HepG2 (cell line): ENCODE data around the gene RNASE8. TPM values are rescaled to one million over a fixed set of nuclear protein-coding genes. Genes with fewer than 3 reads are reported as not detected.

Source experiments
- AHR ChIP-seq: IDR thresholded peaks from 2 replicates; pipeline ENCODE4 v1.6.1; 2018; ENCODE audit warnings: missing genetic modification reagents, missing compliant biosample characterization
- ARID5B ChIP-seq: IDR thresholded peaks from 2 replicates; pipeline ENCODE4 v1.4.0; 2020; ENCODE audit warnings: mild to moderate bottlenecking, missing genetic modification reagents
- CEBPB ChIP-seq: IDR thresholded peaks from 2 replicates; pipeline ENCODE4 v1.6.1; 2011; ENCODE audit warnings: low read depth, low read length, improper control_type of control experiment, borderline replicate concordance
- CHD2 ChIP-seq: IDR thresholded peaks from 2 replicates; pipeline ENCODE4 v1.6.1; 2011; ENCODE audit warnings: low read depth, low read length, improper control_type of control experiment
- DZIP1 ChIP-seq: sonication (generic); formaldehyde crosslinking; IDR thresholded peaks from 2 replicates; pipeline ENCODE4 v1.5.0; 2020; ENCODE audit warnings: mild to moderate bottlenecking, missing genetic modification reagents
- ELF4 ChIP-seq: sonication (generic); formaldehyde crosslinking; IDR thresholded peaks from 2 replicates; pipeline ENCODE4 v1.5.0; 2020; ENCODE audit warnings: missing genetic modification reagents, mild to moderate bottlenecking, moderate library complexity, borderline replicate concordance
- HIVEP1 ChIP-seq: sonication (generic); formaldehyde crosslinking; IDR thresholded peaks from 2 replicates; pipeline ENCODE4 v1.4.0; 2020; ENCODE audit warnings: mild to moderate bottlenecking, missing genetic modification reagents
- MLXIP ChIP-seq: sonication (generic); formaldehyde crosslinking; IDR thresholded peaks from 2 replicates; pipeline ENCODE4 v1.9.0; 2021; ENCODE audit warnings: missing genetic modification reagents, borderline replicate concordance
- NKX3-1 ChIP-seq: sonication (generic); formaldehyde crosslinking; IDR thresholded peaks from 2 replicates; pipeline ENCODE4 v1.5.0; 2020; ENCODE audit warnings: missing genetic modification reagents
- SNAI1 ChIP-seq: sonication (generic); formaldehyde crosslinking; IDR thresholded peaks from 2 replicates; pipeline ENCODE4 v1.5.0; 2020; ENCODE audit warnings: mild to moderate bottlenecking, missing genetic modification reagents, borderline replicate concordance
- ZFP1 ChIP-seq: IDR thresholded peaks from 2 replicates; pipeline ENCODE4 v1.6.1; 2016
- ZNF280D ChIP-seq: sonication (generic); formaldehyde crosslinking; IDR thresholded peaks from 2 replicates; pipeline ENCODE4 v1.5.1; 2020; ENCODE audit warnings: mild to moderate bottlenecking, missing genetic modification reagents
- ZNF501 ChIP-seq: sonication (generic); formaldehyde crosslinking; IDR thresholded peaks from 2 replicates; pipeline ENCODE4 v1.5.1; 2020; ENCODE audit warnings: mild to moderate bottlenecking, moderate library complexity, missing genetic modification reagents
- ZNF547 ChIP-seq: sonication (generic); formaldehyde crosslinking; IDR thresholded peaks from 2 replicates; pipeline ENCODE4 v1.5.1; 2020; ENCODE audit warnings: mild to moderate bottlenecking, missing genetic modification reagents
- ZNF792 ChIP-seq: IDR thresholded peaks from 2 replicates; pipeline ENCODE4 v1.6.1; 2016
- ZZZ3 ChIP-seq: sonication (generic); formaldehyde crosslinking; IDR thresholded peaks from 2 replicates; pipeline ENCODE4 v1.4.0; 2020; ENCODE audit warnings: missing genetic modification reagents, mild to moderate bottlenecking, borderline replicate concordance
- polyA plus RNA-seq, 8 experiments: library from polyadenylated mRNA; depleted of rRNA in 3 of 8; stranded (reverse) in 7 of 8; unstranded in 1 of 8; fragments of >200 nt; fragmentation: Illumina TruSeq in 4 of 8; extraction: Trizol in 4 of 8; gene quantifications; 2 replicates each; pipeline versions ENCODE4 v1.2.1 to v1.2.3, GENCODE V29; 2011 to 2016; ENCODE audit warnings: low read depth in 4 of 8, missing spikeins in 1 of 8, mixed read lengths in 1 of 8; ENCODE audit not compliant: insufficient read depth in 1 of 8
- total RNA-seq, 5 experiments: library from RNA; depleted of rRNA; stranded (reverse); fragments of >200 nt; fragmentation: Illumina TruSeq; extraction: Trizol; gene quantifications; 2 replicates each; pipeline ENCODE4 v1.2.3, GENCODE V29; 2016; ENCODE audit warnings: low read depth in 1 of 5

Gene RNASE8
- total and polyA plus RNA-seq, 2 of the 13 experiments (the other 11 are each of a cell fraction or from before 2014, with no cell fraction given): not detected

GRCh38 chr14:21092273-21093011, 34.8 kb downstream of the RNASE8 start (continued):
- TF ChIP-seq ZZZ3 (CRISPR knock-in tag) (peak; percentile 77; the same call in 1 of the 2 replicates), CHD2 (peak; percentile 30), ZNF792 (CRISPR knock-in tag) (peak; percentile 98), ZNF280D (CRISPR knock-in tag) (peak; percentile 80), MLXIP (CRISPR knock-in tag) (no peak), HIVEP1 (CRISPR knock-in tag) (peak; percentile 73), ZFP1 (CRISPR knock-in tag) (peak; percentile 69; the same call in 1 of the 2 replicates), DZIP1 (CRISPR knock-in tag) (peak; percentile 58; the same call in 1 of the 2 replicates), ARID5B (CRISPR knock-in tag) (peak; percentile 77), ZNF547 (CRISPR knock-in tag) (peak; percentile 90), SNAI1 (CRISPR knock-in tag) (no peak), ELF4 (CRISPR knock-in tag) (no peak), ZNF501 (CRISPR knock-in tag) (peak; percentile 63; the same call in 1 of the 2 replicates), CEBPB (no peak), NKX3-1 (no peak), AHR (peak; percentile 94)
